ENCODE results near the gene SLC6A7.
A peak's percentile ranks its signal among the peaks of the same experiment; 100 is the strongest.

Gene SLC6A7

GRCh38 chr5:150227036-150227435 lies 37.2 kb downstream of the SLC6A7 start:
- no peak overlapping the region for H4K91ac ChIP-seq (ENCODE audit: low read length)
- no peak overlapping the region for H2BK120ac ChIP-seq (ENCODE audit: low read depth, low read length)
- no peak overlapping the region for H3K14ac ChIP-seq (ENCODE audit: low read length in 2 of 2)
- no peaks in the 10 kb centered on the region for H3K4me1 ChIP-seq (ENCODE audit: control insufficient read depth, insufficient read depth, low read depth, low read length)
- no peak overlapping the region for H3K23ac ChIP-seq (ENCODE audit: low read length in 2 of 2)
- H3K79me1 ChIP-seq (replicated peaks; ENCODE audit: low read length, poor library complexity, severe bottlenecking) = no peaks in the 10 kb centered on the region
- no peak overlapping the region for H2AK5ac ChIP-seq (ENCODE audit: low read length, severe bottlenecking)
- no peak overlapping the region for H2BK15ac ChIP-seq (ENCODE audit: low read depth, poor library complexity, severe bottlenecking)
- no peak overlapping the region for H2BK12ac ChIP-seq (ENCODE audit: low read length in 2 of 2)
- no peak overlapping the region for H3K27ac ChIP-seq (ENCODE audit: low read length, poor library complexity, severe bottlenecking)
- no peak overlapping the region for H4K8ac ChIP-seq (ENCODE audit: low read length)
- no peaks in the 10 kb centered on the region for H3K9me3 ChIP-seq (ENCODE audit: control insufficient read depth, low read length)
- H3K27me3 ChIP-seq (ENCODE audit: control insufficient read depth in 1 of 2, insufficient read depth in 1 of 2, low read length in 2 of 2) = no peaks in the 10 kb centered on the region
- H3K4me3 ChIP-seq (ENCODE audit: insufficient read depth in 1 of 2, low read depth in 1 of 2, low read length in 2 of 2) = no peak overlapping the region
- peaks cover 0 to 4% of the 10 kb centered on the region in 2 experiments for H3K36me3 ChIP-seq (ENCODE audit: control insufficient read depth in 1 of 2, insufficient read depth in 2 of 2, low read depth in 1 of 2, low read length in 2 of 2)
- H2BK5ac ChIP-seq (ENCODE audit: low read depth, low read length, poor library complexity, severe bottlenecking) = no peak overlapping the region
- 100% methylated on average over 1 of the region's 5 CpGs for WGBS
- no peak overlapping the region for H3K18ac ChIP-seq (ENCODE audit: low read depth in 1 of 2, low read length in 2 of 2)
- H3K4me2 ChIP-seq (ENCODE audit: low read length, poor library complexity, severe bottlenecking) = no peak overlapping the region
- DNase-seq = no peak
- no peak overlapping the region for H3K4ac ChIP-seq (ENCODE audit: low read depth in 1 of 2, low read length in 2 of 2)
- no peak overlapping the region for H2AFZ ChIP-seq (ENCODE audit: low read depth, low read length)
- H3K9ac ChIP-seq (ENCODE audit: low read length) = no peak overlapping the region

GRCh38 chr5:150227606-150228273 lies 37.9 kb downstream of the SLC6A7 start:
- Histone ChIP-seq H2BK120ac (ENCODE audit: low read depth, low read length) (no peak overlapping the region), H3K9me3 (ENCODE audit: control insufficient read depth, low read length) (no peaks in the 10 kb centered on the region), H2AFZ (ENCODE audit: low read depth, low read length) (no peak overlapping the region), H3K36me3 (ENCODE audit: control insufficient read depth in 1 of 2, insufficient read depth in 2 of 2, low read depth in 1 of 2, low read length in 2 of 2) (peaks cover 0 to 4% of the 10 kb centered on the region in 2 experiments), H3K4ac (ENCODE audit: low read depth in 1 of 2, low read length in 2 of 2) (no peak overlapping the region), H3K27me3 (ENCODE audit: control insufficient read depth in 1 of 2, insufficient read depth in 1 of 2, low read length in 2 of 2) (no peaks in the 10 kb centered on the region), H3K4me1 (ENCODE audit: control insufficient read depth, insufficient read depth, low read depth, low read length) (no peaks in the 10 kb centered on the region), H3K9ac (ENCODE audit: low read length) (no peak overlapping the region), H2AK5ac (ENCODE audit: low read length, severe bottlenecking) (no peak overlapping the region), H3K4me3 (ENCODE audit: insufficient read depth in 1 of 2, low read depth in 1 of 2, low read length in 2 of 2) (no peak overlapping the region), H4K8ac (ENCODE audit: low read length) (peak overlapping the region; percentile 19), H3K27ac (ENCODE audit: low read length, poor library complexity, severe bottlenecking) (no peak overlapping the region), H2BK12ac (ENCODE audit: low read length in 2 of 2) (no peak overlapping the region), H3K4me2 (ENCODE audit: low read length, poor library complexity, severe bottlenecking) (no peak overlapping the region), H3K23ac (ENCODE audit: low read length in 2 of 2) (no peak overlapping the region), H2BK15ac (ENCODE audit: low read depth, poor library complexity, severe bottlenecking) (no peak overlapping the region), H3K14ac (ENCODE audit: low read length in 2 of 2) (no peak overlapping the region), H2BK5ac (ENCODE audit: low read depth, low read length, poor library complexity, severe bottlenecking) (no peak overlapping the region), H3K18ac (ENCODE audit: low read depth in 1 of 2, low read length in 2 of 2) (no peak overlapping the region), H3K79me1 (replicated peaks; ENCODE audit: low read length, poor library complexity, severe bottlenecking) (no peaks in the 10 kb centered on the region), H4K91ac (ENCODE audit: low read length) (no peak overlapping the region)
- peak; percentile 72 for DNase-seq
- 82% methylated on average over 10 of the region's 11 CpGs for WGBS

GRCh38 chr5:150229571-150229970 lies 39.7 kb downstream of the SLC6A7 start:
- no peaks in the 10 kb centered on the region for H3K9me3 ChIP-seq (ENCODE audit: control insufficient read depth, low read length)
- H3K23ac ChIP-seq (ENCODE audit: low read length in 2 of 2) = no peak overlapping the region
- no peaks in the 10 kb centered on the region for H3K27me3 ChIP-seq (ENCODE audit: control insufficient read depth in 1 of 2, insufficient read depth in 1 of 2, low read length in 2 of 2)
- 91% methylated on average over 3 of the region's 3 CpGs for WGBS
- no peak overlapping the region for H4K8ac ChIP-seq (ENCODE audit: low read length)
- no peak overlapping the region for H2BK12ac ChIP-seq (ENCODE audit: low read length in 2 of 2)
- H3K27ac ChIP-seq (ENCODE audit: low read length, poor library complexity, severe bottlenecking) = no peak overlapping the region
- H3K4me2 ChIP-seq (ENCODE audit: low read length, poor library complexity, severe bottlenecking) = no peak overlapping the region
- no peaks in the 10 kb centered on the region for H3K36me3 ChIP-seq (ENCODE audit: control insufficient read depth in 1 of 2, insufficient read depth in 2 of 2, low read depth in 1 of 2, low read length in 2 of 2)
- H3K18ac ChIP-seq (ENCODE audit: low read depth in 1 of 2, low read length in 2 of 2) = no peak overlapping the region
- H3K4me3 ChIP-seq (ENCODE audit: insufficient read depth in 1 of 2, low read depth in 1 of 2, low read length in 2 of 2) = no peak overlapping the region
- no peaks in the 10 kb centered on the region for H3K4me1 ChIP-seq (ENCODE audit: control insufficient read depth, insufficient read depth, low read depth, low read length)
- H3K4ac ChIP-seq (ENCODE audit: low read depth in 1 of 2, low read length in 2 of 2) = no peak overlapping the region
- H2AFZ ChIP-seq (ENCODE audit: low read depth, low read length) = no peak overlapping the region
- no peak overlapping the region for H2BK5ac ChIP-seq (ENCODE audit: low read depth, low read length, poor library complexity, severe bottlenecking)
- DNase-seq = no peak
- peak overlapping the region in 1 of 2 experiments; percentile 53 for H3K14ac ChIP-seq (ENCODE audit: low read length in 2 of 2)
- H2BK15ac ChIP-seq (ENCODE audit: low read depth, poor library complexity, severe bottlenecking) = no peak overlapping the region
- H4K91ac ChIP-seq (ENCODE audit: low read length) = peak overlapping the region; percentile 18
- no peak overlapping the region for H2AK5ac ChIP-seq (ENCODE audit: low read length, severe bottlenecking)
- H3K9ac ChIP-seq (ENCODE audit: low read length) = no peak overlapping the region
- no peak overlapping the region for H2BK120ac ChIP-seq (ENCODE audit: low read depth, low read length)
- no peaks in the 10 kb centered on the region for H3K79me1 ChIP-seq (replicated peaks; ENCODE audit: low read length, poor library complexity, severe bottlenecking)

GRCh38 chr5:150230842-150231241 lies 41.0 kb downstream of the SLC6A7 start:
- Histone ChIP-seq H3K36me3 (ENCODE audit: control insufficient read depth in 1 of 2, insufficient read depth in 2 of 2, low read depth in 1 of 2, low read length in 2 of 2) (no peaks in the 10 kb centered on the region), H2BK120ac (ENCODE audit: low read depth, low read length) (no peak overlapping the region), H2AK5ac (ENCODE audit: low read length, severe bottlenecking) (no peak overlapping the region), H3K4me2 (ENCODE audit: low read length, poor library complexity, severe bottlenecking) (no peak overlapping the region), H2AFZ (ENCODE audit: low read depth, low read length) (no peak overlapping the region), H3K18ac (ENCODE audit: low read depth in 1 of 2, low read length in 2 of 2) (no peak overlapping the region), H4K91ac (ENCODE audit: low read length) (no peak overlapping the region), H3K14ac (ENCODE audit: low read length in 2 of 2) (no peak overlapping the region), H3K4me3 (ENCODE audit: insufficient read depth in 1 of 2, low read depth in 1 of 2, low read length in 2 of 2) (no peak overlapping the region), H3K79me1 (replicated peaks; ENCODE audit: low read length, poor library complexity, severe bottlenecking) (no peaks in the 10 kb centered on the region), H3K27me3 (ENCODE audit: control insufficient read depth in 1 of 2, insufficient read depth in 1 of 2, low read length in 2 of 2) (no peaks in the 10 kb centered on the region), H3K27ac (ENCODE audit: low read length, poor library complexity, severe bottlenecking) (no peak overlapping the region), H4K8ac (ENCODE audit: low read length) (no peak overlapping the region), H2BK15ac (ENCODE audit: low read depth, poor library complexity, severe bottlenecking) (no peak overlapping the region), H3K9ac (ENCODE audit: low read length) (no peak overlapping the region), H3K9me3 (ENCODE audit: control insufficient read depth, low read length) (no peaks in the 10 kb centered on the region), H3K23ac (ENCODE audit: low read length in 2 of 2) (no peak overlapping the region), H2BK12ac (ENCODE audit: low read length in 2 of 2) (no peak overlapping the region), H3K4ac (ENCODE audit: low read depth in 1 of 2, low read length in 2 of 2) (no peak overlapping the region), H2BK5ac (ENCODE audit: low read depth, low read length, poor library complexity, severe bottlenecking) (no peak overlapping the region), H3K4me1 (ENCODE audit: control insufficient read depth, insufficient read depth, low read depth, low read length) (no peaks in the 10 kb centered on the region)
- WGBS = 97% methylated on average over 7 of the region's 7 CpGs
- no peak for DNase-seq
